Activated T-cell treated with anti-CD3 and anti-CD28 coated beads, Interleukin-2, amount 50 U/mL, for 72 hours (primary cell): ENCODE measurements around the gene VEPH1. TPM values are rescaled to one million over a fixed set of nuclear protein-coding genes. Genes with fewer than 3 reads are reported as not detected.
A peak's percentile ranks its signal among the peaks of the same experiment; 100 is the strongest.

ENCODE experiments used
- ATAC-seq, 2 donors: fragments of 150-1000 bp; cut with Tn5 transposase; replicated peaks in 1 of 2; 2 replicates each; pipeline ENCODE4 v1.10.0; 2021; ENCODE audit warnings: moderate library complexity in 2 of 2, mild to moderate bottlenecking in 1 of 2
- DNase-seq, 2 donors: peaks; one replicate each; pipeline ENCODE4 v3.0.0; 2021 to 2022; ENCODE audit warnings: mixed read lengths in 1 of 2
- H3K27ac Mint-ChIP-seq: one replicate; pipeline ENCODE4 v1.8.0; 2022; ENCODE audit warnings: mild to moderate bottlenecking, moderate library complexity, mixed read lengths
- H3K27me3 Mint-ChIP-seq: one replicate; pipeline ENCODE4 v1.8.0; 2022; ENCODE audit warnings: low read depth, mixed read lengths
- H3K36me3 Mint-ChIP-seq, 2 donors: one replicate each; pipeline ENCODE4 v1.8.0; 2022; ENCODE audit warnings: mixed read lengths in 2 of 2, mild to moderate bottlenecking in 1 of 2; ENCODE audit not compliant: insufficient read depth in 2 of 2
- H3K4me1 Mint-ChIP-seq: one replicate; pipeline ENCODE4 v1.8.0; 2022; ENCODE audit warnings: low read depth, mixed read lengths
- H3K4me3 Mint-ChIP-seq, 2 donors: one replicate each; pipeline ENCODE4 v1.8.0; 2022; ENCODE audit warnings: mild to moderate bottlenecking in 2 of 2, mixed read lengths in 2 of 2, moderate library complexity in 2 of 2
- H3K9me3 Mint-ChIP-seq, 2 donors: one replicate each; pipeline ENCODE4 v1.8.0; 2022; ENCODE audit warnings: mixed read lengths in 2 of 2
- total RNA-seq, 2 donors: library from RNA; stranded (reverse); gene quantifications; one replicate each; pipeline ENCODE4 v1.2.3, GENCODE V29; 2022

Gene VEPH1
- total RNA-seq, 2 donors from 2014 or later: not detected

DNA sequence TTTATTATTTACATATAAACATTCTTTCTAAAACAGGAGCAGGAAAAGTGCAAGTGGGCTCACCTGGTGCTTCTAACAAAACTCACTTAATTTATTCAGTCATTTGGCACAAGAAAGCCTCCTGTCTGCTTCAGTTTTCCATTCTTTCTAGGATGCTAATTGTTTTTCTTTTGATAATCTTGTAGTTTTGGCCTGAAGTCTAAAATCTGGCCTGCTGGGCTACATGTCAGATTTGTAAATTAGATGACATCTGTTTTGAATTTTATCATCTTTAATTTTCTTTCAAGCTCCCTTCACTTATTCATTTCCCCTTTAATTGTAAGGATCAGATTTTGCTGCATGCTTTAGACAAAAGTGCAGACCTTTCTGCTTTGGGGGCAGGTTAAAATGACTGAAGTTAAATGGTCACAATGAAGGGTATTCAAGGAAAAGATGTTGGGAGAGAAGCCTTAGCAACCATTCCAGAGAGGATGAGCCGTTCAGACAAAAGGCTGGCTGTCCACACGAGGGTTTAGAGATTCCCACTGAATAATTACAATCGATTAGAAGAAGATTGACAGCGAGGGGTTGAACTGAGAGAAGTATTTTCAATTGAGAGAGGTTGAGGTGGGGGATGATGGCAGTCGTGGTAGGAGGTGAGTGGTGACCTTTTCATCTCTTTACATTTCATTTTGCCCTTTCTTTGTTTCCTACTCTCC is 126.5 kb downstream of the VEPH1 start:
- Mint-ChIP-seq H3K27ac (no peak overlapping the region), H3K36me3 (no peaks in the 10 kb centered on the region), H3K4me1 (no peaks in the 10 kb centered on the region), H3K9me3 (no peaks in the 10 kb centered on the region), H3K4me3 (no peak overlapping the region), H3K27me3 (no peaks in the 10 kb centered on the region)
- ATAC-seq: no peak
- no peak for DNase-seq

DNA sequence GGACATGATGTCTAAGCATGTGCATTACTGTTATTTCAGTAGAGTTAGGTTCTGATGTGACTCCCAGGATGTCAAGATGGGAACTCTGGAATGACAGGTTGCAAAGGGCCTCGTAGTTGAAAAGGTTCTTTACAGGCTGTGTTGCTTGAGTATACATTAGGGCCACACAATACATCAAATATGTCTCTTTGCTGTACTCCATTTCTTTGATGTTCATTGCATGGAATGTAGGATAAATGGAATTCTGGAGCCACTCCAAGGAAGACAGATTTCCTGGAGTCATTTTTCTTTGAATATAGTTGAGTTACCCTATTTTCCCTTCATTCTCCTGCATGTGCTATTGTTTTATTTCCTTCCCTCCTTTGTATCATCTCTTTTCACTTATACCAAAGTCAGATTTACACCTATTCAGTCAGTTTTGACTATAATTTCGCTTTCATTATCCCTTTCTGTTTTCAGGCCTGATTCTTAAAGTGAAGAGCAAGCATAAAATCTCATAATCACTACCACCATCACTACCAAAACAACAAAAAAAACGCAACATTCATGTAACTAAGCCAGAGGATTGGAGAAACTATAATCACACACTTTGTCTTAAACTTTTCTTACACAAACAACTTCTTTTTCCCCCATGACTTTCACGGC is 127.8 kb downstream of the VEPH1 start:
- ATAC-seq (no peak), DNase-seq (no peak)
- Mint-ChIP-seq H3K27me3 (no peaks in the 10 kb centered on the region), H3K27ac (no peak overlapping the region), H3K9me3 (no peaks in the 10 kb centered on the region), H3K4me3 (no peak overlapping the region), H3K36me3 (no peaks in the 10 kb centered on the region), H3K4me1 (no peaks in the 10 kb centered on the region)

DNA sequence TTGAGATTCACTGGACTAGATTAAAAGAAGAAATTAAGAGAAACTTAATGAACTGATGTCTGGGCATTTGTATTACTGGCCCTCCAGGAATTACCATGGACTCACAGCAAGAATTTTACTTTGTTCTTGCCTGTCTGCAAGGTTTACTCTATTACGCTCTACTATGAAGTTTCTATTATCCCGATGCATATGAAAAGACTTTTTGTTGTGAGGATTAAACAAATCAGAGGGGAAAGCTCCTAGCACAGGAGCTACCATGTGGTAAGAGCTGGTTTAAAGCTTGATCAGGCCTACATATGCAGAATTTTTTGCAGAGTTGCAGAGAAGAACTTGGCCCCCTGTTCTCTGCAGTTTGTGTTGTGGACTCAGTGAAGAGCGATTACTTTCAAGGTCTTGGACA is 128.3 kb downstream of the VEPH1 start:
- no peak for ATAC-seq
- H3K9me3 Mint-ChIP-seq: no peaks in the 10 kb centered on the region
- H3K27me3 Mint-ChIP-seq: no peaks in the 10 kb centered on the region
- no peaks in the 10 kb centered on the region for H3K36me3 Mint-ChIP-seq
- H3K4me1 Mint-ChIP-seq: no peaks in the 10 kb centered on the region
- DNase-seq: no peak
- no peak overlapping the region for H3K27ac Mint-ChIP-seq
- no peak overlapping the region for H3K4me3 Mint-ChIP-seq

DNA sequence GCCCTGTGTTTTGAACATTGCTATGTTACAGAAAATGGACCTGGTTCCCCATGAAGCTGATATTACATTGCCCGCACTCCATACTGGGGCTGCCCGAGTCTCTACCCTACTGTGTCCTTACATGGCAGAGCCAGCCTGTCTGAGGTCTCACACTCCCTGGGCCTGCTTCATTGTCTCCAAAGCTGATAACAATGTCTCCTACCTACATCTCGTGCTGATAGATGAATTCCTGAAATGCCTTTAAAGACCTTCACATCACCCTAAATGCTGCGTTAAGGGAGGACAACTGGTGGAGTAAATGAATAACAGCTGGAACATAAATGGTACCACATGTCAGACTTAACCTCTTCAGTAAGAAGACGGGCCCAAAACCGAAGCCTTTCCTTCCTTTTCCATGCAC is 129.4 kb downstream of the VEPH1 start:
- H3K36me3 Mint-ChIP-seq: no peaks in the 10 kb centered on the region
- H3K27ac Mint-ChIP-seq: no peak overlapping the region
- no peaks in the 10 kb centered on the region for H3K4me1 Mint-ChIP-seq
- H3K9me3 Mint-ChIP-seq: no peaks in the 10 kb centered on the region
- ATAC-seq: no peak
- DNase-seq: no peak
- no peak overlapping the region for H3K4me3 Mint-ChIP-seq
- no peaks in the 10 kb centered on the region for H3K27me3 Mint-ChIP-seq

DNA sequence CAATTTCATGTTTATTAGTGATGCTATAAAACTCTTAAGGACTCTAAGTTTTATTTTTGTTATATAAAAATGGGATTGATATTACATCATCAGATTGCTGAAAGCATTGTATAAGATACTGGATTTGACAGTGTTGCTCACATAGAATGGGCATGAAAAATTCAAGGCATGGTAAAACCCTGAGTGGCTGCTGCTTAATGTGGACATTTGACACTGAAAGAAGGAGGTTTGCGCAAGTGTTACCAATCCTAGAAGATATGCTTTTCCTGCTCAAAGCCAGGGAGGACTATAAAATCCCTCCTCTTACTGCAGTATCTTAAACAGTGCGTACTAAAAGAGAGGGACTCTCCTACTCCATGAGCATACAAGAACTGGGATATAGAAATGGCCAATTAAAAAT is 132.3 kb downstream of the VEPH1 start:
- Mint-ChIP-seq H3K9me3 (no peaks in the 10 kb centered on the region), H3K36me3 (no peaks in the 10 kb centered on the region), H3K27ac (no peak overlapping the region), H3K4me3 (no peak overlapping the region), H3K27me3 (no peaks in the 10 kb centered on the region), H3K4me1 (no peaks in the 10 kb centered on the region)
- DNase-seq (no peak), ATAC-seq (no peak)

DNA sequence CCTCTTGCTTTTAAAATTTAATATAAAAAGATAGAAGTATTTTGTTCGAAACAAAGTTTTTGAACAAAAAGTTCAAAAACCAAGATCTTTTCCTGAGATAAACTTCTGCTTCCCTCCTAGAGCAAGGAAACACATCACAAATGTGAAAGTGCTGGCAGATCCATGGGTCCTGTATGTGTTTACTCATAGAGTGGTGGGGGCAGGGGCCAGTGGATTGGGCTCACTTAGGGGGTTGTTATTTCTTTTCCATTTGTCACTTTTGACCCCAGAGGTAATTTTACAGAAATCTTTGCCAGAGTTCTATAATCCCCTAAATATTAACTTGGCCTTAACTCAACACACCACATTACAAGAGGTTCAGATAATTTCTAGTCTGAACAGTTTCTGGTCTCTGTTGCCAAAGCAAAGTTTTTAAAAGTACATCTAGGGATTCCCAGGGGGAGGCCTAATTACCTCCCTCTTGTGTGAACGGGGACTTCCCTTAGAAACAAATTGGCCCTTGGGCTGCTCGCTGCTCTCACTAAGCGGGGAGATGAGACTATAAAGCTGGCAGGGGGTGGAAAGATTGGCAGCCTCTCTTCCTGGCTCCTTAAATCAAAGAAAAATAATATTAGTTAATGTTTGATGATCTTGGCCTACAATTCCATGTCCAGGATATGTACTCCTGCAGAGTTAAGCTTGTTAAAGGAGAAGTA is 133.3 kb downstream of the VEPH1 start:
- DNase-seq (no peak), ATAC-seq (no peak)
- H3K27me3 Mint-ChIP-seq: no peaks in the 10 kb centered on the region
- no peak overlapping the region for H3K4me3 Mint-ChIP-seq
- no peaks in the 10 kb centered on the region for H3K36me3 Mint-ChIP-seq
- H3K9me3 Mint-ChIP-seq: no peaks in the 10 kb centered on the region
- H3K4me1 Mint-ChIP-seq: no peaks in the 10 kb centered on the region
- no peak overlapping the region for H3K27ac Mint-ChIP-seq

DNA sequence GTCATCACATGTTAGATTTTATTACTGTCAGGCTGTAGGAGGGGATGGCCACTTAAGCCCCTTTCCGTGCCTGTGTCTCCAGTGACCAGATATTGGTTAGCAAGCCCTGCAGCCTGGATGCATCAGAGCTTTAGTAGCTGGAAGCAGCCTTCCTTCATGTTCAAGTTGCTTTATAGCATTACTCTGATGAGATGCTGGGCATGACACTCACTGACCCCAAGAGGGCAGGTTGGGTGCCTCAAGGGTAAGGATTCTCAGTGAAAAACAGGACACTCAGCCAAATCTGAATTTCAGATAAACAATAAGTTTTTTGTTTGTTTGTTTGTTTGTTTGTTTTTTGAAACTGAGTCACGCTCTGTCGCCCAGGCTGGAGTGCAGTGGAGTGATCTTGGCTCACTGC is 135.0 kb downstream of the VEPH1 start:
- Mint-ChIP-seq H3K27ac (no peak overlapping the region), H3K4me3 (no peak overlapping the region)

DNA sequence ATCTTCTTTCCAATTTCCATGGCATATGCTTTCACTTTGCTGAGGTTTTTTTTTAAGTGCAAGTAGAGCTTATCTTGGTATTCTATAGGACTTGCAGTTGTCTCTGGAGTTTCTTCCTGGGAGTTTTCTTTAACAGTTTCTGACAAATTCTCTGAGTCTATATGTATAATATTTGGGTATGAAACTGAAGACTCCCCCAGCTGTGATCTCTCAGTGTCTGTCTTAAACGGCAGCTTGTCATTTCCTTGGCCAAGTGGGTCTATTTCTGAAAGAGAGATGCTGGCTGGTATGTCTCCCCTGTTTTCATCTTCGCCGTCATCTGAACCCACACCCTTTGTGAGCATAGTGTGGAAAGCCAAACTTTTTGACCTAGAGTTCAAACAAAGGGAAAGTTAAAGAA is 139.8 kb downstream of the VEPH1 start:
- H3K36me3 Mint-ChIP-seq: no peaks in the 10 kb centered on the region
- H3K27me3 Mint-ChIP-seq: no peaks in the 10 kb centered on the region
- H3K27ac Mint-ChIP-seq: no peak overlapping the region
- ATAC-seq: no peak
- no peaks in the 10 kb centered on the region for H3K4me1 Mint-ChIP-seq
- no peak for DNase-seq
- no peak overlapping the region for H3K4me3 Mint-ChIP-seq
- no peaks in the 10 kb centered on the region for H3K9me3 Mint-ChIP-seq

More for the DNA sequence above, 135.0 kb downstream of the VEPH1 start:
- Mint-ChIP-seq H3K9me3 (no peaks in the 10 kb centered on the region), H3K27me3 (no peaks in the 10 kb centered on the region), H3K36me3 (no peaks in the 10 kb centered on the region), H3K4me1 (no peaks in the 10 kb centered on the region)
- ATAC-seq: no peak
- no peak for DNase-seq

DNA sequence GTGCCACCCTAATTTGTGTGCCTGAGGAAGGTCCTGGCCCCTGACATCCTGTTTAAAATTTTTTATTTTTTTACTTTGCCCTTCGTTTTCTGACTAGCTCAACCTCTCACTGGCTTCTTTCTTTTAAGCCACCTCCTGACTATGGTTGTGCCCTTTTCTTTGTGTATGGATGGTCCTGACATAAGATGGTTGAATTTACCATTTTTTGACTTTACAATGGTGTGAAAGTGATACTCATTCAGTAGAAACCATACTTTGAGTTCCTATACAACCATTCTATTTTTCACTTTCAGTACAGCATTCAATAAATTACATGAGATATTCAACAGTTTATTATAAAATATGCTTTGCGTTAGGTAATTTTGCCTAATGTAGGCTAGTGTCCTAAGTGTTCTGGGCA is 140.9 kb downstream of the VEPH1 start:
- Mint-ChIP-seq H3K4me3 (no peak overlapping the region), H3K9me3 (no peaks in the 10 kb centered on the region), H3K27me3 (no peaks in the 10 kb centered on the region), H3K36me3 (no peaks in the 10 kb centered on the region), H3K27ac (no peak overlapping the region), H3K4me1 (no peaks in the 10 kb centered on the region)
- DNase-seq (no peak), ATAC-seq (no peak)

DNA sequence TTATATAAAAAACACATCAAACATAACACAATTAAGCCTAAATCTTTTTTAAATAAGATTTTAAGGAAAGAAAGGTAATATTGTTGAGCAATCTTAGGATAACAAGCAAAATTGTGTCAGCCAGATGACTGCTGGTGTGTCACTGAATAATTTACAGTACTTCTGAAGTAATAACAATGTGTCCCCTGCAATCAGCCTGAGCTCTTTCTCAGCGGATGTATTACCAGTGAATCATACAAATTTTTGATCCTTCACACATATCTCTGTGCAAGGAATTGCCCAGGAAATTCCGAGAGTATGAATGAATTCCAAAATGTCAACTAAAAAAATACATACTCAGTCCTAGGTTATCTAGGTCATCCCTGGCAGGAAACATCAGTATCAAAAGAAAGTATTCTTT is 143.2 kb downstream of the VEPH1 start:
- DNase-seq (no peak), ATAC-seq (no peak)
- H3K4me3 Mint-ChIP-seq: no peak overlapping the region
- H3K9me3 Mint-ChIP-seq: no peaks in the 10 kb centered on the region
- H3K27ac Mint-ChIP-seq: no peak overlapping the region
- H3K27me3 Mint-ChIP-seq: no peaks in the 10 kb centered on the region
- no peaks in the 10 kb centered on the region for H3K36me3 Mint-ChIP-seq
- H3K4me1 Mint-ChIP-seq: no peaks in the 10 kb centered on the region

DNA sequence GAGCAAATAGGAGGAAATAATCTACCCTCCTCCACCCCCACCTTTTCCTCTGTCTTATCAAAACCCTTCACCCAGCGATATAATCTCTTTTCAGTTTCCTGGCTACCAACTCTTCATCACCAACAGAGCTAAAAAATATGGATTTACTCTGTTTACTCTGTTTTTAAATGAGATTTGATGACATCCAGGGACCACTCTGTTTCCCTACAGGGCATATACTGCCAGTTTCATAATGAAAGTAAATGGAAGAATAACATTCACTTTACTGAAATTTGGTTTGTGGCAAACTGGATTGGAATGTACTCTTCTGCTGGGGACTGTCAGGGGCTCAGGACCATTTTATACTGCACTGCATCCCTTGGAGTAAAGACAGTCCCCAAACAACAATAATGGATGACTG is 146.7 kb downstream of the VEPH1 start:
- H3K9me3 Mint-ChIP-seq: peaks cover 0 to under 1% of the 10 kb centered on the region in 2 donors
- no peak overlapping the region for H3K27ac Mint-ChIP-seq
- H3K27me3 Mint-ChIP-seq: no peaks in the 10 kb centered on the region
- DNase-seq (no peak), ATAC-seq (no peak)
- H3K4me1 Mint-ChIP-seq: no peaks in the 10 kb centered on the region
- no peaks in the 10 kb centered on the region for H3K36me3 Mint-ChIP-seq
- no peak overlapping the region for H3K4me3 Mint-ChIP-seq

DNA sequence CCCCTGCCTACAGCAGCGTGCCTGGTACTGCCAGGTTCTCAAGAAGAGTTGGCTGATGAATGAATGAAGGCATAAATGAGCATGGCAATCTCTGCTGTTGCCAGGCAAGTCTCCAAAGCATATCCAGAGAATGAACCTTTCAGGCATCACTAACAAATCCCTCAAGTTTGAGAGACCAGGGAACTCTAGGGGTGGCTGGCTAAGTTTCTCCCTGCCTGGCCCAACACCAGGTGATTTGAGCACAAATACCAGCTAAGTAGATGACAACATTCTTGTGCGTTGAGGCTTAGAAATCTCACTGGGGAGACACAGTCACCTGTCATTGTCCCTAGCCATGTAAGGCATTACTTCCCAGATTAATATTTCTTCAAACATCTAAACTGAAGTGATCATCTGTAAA is 147.9 kb downstream of the VEPH1 start:
- Mint-ChIP-seq H3K4me1 (no peaks in the 10 kb centered on the region), H3K27me3 (no peaks in the 10 kb centered on the region), H3K4me3 (no peak overlapping the region), H3K9me3 (peaks cover under 1 to 2% of the 10 kb centered on the region in 2 donors), H3K36me3 (no peaks in the 10 kb centered on the region), H3K27ac (no peak overlapping the region)
- DNase-seq: no peak
- no peak for ATAC-seq

DNA sequence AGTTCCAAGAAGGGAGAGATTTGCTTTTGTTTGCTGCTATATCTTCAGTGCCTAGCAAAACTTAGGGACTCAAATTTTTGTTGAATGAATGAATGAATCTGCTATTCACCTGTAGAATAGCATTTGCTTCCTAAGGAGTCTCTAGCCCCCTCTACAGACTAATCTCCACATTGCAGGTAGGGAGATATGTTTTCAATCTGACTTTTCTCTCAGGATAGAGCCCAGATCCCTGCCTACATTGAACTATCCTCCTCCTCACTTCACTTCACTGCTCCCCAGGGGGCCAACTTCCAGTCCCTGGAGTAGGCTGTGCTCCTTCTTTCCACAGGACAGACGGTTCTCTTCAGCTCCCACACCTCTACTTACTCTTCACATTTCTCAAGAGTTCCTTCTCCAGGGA is 148.5 kb downstream of the VEPH1 start:
- Mint-ChIP-seq H3K4me3 (no peak overlapping the region), H3K27me3 (no peaks in the 10 kb centered on the region), H3K27ac (no peak overlapping the region), H3K9me3 (peaks cover 2% of the 10 kb centered on the region in 2 donors), H3K4me1 (no peaks in the 10 kb centered on the region), H3K36me3 (no peaks in the 10 kb centered on the region)
- ATAC-seq (no peak), DNase-seq (peak in 1 of 2 donors; percentile 3)
